NCI-H2227 (cell line): Measurements from ENCODE around the gene PHLDB3.
"Not testable (repeated sequence)": the region's sequence is repeated elsewhere in the genome, so short reads cannot be mapped to it uniquely, and the experiment has no call there.

Experiments
- DNase-seq: peaks from one replicate; lab custom pipeline; 2025; ENCODE audit not compliant: unreplicated experiment; lab: John Stamatoyannopoulos, UW

Gene PHLDB3

DNA sequence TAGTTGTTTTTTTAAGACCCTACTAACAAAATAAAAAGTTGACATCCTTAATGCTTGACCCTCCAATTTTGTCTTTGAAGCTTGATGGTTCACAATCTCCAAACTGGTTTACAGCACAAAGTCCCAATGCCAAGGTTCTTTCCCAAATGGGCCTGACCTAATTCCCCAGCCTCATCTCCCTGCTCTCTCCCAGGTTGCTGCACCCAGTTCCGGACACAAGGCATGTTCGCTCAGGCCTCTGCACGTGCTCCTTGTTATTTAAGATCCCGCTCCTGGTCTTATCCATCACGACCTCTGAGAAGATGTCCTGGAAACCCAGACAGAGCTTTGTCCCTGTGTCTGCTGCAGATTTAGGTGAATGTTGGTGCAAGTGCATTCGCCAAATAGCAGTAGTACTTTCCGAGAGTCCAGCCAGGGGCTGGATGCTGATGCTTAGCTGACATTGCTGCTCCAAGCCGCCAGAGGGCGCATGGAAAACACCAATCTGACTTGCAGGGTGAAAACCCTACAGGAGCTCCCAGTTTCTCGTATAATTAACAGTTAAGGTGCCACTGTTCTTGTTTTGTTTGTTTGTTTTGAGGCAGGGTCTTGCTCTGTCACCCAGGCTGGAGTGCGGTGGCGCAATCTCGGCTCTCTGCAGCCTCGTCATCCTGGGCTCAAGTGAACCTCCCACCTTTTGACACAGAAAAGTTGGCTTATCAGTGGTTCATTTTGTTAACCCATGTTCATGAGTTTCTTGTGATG lies 57.6 kb downstream of the PHLDB3 start:
- DNase-seq, result peak; percentile 65

DNA sequence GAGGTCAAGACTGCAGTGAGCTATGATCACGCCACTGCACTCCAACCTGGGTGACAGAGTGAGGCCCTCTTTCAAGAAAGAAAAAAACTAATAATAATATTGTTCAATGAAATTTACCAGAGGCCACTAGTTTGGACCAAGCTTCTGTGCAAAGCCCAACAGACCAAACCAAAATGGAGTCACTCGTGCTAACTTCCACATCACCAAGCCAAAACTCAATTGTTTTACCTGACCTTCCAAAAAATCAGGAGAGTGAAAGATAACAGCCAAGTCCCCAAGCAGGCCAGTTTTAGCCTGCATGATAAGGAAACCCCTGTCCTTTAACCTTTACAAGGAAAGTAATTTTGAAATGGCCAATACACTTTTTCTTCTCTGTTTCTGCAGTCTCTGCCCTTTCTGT lies 59.1 kb downstream of the PHLDB3 start:
- no peak for DNase-seq

DNA sequence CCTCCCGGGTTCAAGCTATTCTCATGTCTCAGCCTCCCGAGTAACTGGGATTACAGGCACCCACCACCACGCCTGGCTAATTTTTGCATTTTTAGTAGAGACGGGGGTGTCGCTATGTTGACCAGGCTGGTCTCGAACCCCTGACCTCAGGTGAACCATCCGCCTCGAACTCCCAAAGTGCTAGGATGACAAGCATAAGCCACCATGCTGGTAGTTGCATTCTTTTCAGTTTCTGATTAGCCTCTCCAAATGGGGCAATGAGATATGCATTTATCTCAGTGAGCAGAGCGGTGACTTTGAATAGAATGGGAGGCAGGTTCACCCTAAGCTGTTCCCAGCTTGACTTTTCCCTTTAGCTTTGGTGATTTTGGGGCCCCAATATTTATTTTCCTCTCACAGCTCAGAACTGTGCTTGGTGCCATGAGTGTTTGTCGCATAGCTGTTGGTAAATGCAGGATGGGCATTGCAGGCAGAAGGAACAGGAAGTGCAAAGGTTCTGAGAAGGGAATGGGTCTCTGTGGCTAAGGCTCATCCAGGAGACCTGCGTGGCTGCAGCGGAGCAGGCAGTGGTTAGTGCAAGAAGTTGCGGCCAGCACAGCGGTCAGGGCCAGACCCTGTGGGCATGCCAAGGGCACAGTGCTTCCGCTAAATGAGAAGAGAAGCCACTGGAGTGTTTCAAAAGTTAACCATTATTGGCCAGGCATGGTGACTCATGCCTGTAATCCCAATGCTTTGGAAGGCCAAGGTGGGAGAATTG lies 59.8 kb downstream of the PHLDB3 start:
- DNase-seq, result no peak

DNA sequence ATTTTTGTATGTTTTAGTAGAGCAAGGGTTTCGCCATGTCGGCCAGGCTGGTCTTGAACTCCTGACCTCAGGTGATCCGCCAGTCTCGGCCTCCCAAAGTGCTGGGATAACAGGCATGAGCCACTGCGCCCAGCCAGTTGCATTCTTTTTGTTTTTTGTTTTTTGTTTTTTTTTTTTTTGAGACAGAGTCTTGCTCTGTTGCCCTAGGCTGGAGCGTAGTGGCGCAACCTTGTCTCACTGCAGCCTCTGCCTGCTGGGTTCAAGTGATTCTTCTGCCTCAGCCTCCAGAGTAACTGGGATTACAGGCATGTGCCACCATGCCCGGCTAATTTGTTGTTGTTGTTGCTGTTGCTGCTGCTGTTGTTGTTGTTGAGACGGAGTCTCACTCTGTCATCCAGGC lies 60.5 kb downstream of the PHLDB3 start:
- DNase-seq, result not testable (repeated sequence)

DNA sequence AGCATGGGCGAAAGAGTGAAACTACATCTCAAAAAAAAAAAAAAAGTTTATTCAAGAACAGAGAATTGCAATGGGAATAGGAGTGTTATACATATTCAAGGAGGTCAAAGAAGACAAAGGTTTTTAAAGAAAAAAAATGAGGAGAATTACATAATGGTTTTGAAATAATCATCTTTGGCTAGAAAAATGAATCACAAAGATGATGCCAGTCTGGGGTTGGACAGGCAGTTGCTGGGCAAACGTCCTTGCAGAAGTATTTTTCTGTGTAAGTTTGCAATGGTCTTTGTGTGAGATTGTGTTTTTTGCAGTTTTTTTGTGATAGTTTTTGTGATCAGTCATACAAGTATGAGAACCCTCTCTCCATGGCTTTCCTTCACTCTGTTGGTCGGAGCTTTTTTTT lies 62.8 kb downstream of the PHLDB3 start:
- no peak for DNase-seq

DNA sequence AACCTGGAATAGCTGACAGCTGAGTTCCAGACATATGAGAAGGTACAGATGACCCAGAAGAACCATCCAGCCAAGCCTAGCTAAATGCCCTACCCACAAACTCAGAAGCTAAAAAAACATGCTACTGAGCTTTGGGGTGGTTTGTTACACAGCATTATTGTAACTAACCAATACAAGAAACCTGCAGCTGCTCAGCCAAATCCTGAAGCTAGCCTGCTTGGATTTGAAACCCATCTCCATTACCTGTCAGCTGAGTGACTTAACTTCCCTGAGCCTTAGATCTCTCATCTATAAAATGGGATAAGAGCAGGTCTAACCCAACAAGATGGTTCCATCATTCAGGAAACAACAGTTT lies 64.9 kb downstream of the PHLDB3 start:
- no peak for DNase-seq

DNA sequence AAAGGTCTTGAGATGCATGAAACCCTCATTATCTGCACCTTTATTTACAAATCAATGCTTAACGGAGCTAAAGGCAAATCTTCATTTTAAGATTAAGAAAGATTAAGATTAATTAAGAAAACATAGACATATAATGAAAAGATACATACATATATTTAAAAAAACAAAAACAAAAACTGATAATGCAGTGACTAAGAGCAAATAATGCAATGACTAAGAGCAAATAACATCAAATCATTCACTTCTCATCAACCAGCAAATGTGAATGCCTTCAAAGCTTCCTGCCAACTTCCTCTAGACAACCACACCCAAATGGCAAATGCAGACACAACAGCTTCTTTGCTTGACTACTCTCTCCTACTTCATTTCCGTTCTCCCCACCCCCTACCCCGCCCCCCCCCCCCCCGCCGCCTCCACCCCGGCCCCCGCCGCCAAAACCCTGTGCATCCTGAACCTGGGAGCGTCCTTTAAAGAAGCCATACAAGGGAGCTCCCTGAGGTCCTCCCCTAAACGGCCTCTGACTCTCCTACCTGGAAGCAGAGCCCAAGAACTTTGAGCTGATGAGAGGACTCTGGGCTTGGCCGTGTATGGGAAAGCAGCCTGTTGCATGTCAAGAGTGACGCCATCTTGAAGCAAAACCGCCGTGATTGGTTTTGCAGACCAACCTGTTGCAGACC lies 65.4 kb downstream of the PHLDB3 start:
- no peak for DNase-seq

DNA sequence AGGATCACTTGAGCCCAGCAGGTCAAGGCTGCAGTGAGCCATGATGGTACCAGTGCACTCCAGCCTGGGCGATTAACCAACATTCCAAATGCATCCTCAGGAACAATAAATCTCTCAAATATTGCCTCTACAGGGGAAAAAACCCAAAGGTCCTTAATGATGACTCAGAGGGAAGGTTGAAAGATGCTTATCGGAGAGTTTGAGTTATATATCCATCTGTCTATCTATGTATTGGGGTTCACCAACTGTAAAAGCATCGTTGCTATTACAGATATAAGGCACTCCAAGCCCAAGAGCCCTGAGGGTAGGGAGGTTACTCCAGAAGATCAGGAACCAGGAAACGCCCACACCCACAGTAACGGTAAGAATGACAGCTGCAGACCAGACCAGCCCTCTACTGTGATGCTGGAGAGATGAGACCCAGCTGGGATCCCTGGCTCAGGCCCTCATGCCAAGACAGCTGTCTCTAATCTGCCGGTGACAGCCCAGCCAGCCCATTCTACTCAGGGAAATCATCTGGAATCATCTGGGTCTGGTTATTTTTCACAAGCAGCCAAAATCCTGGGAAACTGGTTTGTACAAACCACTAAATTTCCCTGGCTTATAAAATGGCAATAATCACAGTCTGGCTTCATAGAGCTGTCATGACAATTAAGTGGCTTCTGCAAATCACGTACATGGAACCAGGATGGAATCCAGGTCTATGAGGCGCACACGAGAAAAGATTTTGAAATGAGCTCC lies 66.1 kb downstream of the PHLDB3 start:
- DNase-seq, result no peak

DNA sequence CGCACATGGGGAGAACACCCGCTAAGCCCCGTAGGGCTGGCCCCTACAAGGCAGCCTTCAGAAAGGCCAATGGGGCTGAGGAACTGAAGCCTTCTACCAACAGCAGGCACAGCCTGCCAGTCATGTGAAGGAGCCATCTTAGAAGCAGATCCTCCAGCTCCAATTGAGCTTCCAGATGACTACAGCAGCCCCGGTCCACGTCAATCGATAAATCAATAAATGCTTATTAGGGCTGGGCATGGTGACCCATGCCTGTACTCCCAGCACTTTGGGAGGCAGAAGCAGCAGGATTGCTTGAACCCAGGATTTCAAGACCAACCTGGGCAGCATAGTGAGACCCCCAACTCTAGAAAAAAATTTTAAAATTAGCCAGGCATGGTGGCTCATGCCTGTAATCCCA lies 66.8 kb downstream of the PHLDB3 start:
- DNase-seq, result no peak

DNA sequence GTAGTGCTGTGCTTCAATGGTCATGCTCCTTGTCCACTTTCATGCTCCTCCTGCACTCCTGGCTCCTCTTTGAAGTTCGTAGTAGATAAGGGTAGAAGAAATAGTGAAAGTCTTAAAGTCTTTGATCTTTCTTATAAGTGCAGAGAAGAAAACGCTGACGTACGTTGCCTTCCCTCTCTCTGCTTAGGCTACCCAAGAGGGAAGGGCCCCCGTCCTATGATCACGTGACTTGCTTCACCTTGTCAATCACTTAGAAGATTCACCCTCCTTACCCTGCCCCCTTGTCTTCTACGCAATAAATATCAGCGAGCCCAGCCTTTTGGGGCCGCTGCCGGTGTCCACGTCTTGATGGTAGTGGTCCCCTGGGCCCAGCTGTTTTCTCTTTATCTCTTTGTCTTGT lies 67.3 kb downstream of the PHLDB3 start:
- not testable (repeated sequence) for DNase-seq

DNA sequence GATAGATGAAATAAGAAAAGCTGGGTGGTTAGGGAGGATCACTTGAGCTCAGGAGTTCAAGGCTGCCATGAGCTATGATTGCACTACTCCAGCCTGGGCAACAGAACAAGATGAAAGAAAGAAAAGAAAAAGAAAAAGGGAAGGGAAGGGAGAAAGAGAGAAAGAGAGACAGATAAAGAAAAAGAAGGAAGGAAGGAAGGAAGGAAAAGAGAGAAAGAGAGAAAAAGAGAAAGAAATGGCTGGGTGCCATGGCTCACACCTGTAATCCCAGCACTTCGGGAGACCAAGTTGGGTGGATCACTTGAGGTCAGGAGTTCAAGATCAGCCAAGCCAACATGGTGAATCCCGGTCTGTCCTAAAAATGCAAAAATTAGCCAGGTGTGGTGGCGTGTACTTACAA lies 68.8 kb downstream of the PHLDB3 start:
- no peak for DNase-seq

DNA sequence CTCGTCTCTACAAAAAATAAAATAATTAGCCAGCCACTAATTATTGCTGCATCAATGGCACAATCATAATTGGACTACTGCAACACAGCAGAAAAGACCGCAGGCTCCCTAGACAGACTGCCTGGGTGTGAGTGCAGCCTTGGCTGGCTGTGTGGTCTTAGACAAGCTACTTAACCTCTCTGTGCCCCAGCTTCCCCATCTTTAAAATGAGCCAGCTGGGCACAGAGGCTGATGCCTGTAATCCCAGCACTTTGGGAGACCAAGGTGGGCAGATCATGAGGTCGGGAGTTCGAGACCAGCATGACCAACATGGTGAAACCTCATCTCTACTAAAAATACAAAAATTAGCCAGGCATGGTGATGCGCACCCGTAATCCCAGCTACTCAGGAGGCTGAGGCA lies 70.9 kb downstream of the PHLDB3 start:
- no peak for DNase-seq

DNA sequence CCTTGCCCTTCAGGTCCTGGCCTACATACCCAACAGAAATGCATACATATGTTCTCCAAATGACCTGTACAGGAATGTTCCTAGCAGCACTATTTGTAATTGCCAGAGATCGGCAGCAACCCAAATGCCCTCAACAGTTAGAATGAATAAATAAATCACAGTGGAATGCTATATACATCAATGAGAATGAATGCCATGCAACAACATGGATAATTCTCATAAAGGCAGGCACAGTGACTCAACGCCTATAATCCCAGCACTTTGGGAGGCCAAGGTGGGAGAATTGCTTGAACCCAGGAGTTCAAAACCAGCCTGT lies 71.2 kb downstream of the PHLDB3 start:
- no peak for DNase-seq

DNA sequence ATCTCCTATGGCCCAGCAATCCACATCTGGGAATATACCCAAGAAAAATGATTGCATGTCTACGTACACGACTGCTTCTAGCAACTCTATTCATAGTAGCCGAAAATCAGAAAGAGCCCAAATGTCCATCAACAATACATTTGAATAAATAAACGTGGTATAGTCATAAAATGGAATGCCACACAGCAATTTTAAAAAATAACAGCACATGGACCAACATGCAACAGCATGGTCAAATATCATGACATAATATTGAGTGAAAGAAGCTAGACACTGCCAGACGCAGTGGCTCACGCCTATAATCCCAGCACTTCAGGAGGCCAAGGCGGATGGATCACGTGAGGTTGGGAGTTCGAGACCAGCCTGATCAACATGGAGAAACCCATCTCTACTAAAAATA lies 73.6 kb downstream of the PHLDB3 start:
- DNase-seq, result no peak

DNA sequence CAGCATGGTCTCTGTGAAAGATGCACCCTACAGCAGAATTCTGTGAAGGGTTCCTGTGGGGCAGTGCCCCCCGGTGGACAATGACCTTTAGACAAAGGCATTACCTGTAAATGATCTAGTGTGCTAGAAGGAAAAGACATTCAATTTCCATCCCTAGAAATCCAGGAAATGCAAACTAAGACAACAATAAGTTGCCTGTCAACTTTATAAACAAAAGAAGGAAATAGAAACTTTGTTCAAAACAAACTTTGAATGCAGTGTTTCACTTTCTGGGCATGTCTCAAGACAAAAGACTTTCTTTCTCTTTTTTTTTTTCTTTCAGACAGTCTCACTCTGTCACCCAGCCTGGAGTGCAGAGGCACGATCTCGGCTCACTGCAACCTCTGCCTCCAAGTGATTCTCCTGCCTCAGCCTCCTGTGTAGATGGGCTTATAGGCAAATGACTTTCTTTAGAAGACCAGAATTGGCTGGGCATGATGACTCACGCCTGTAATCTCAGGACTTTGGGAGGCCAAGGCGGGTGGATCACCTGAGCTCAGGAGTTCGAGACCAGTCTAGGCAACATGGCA lies 74.3 kb downstream of the PHLDB3 start:
- DNase-seq, result no peak

DNA sequence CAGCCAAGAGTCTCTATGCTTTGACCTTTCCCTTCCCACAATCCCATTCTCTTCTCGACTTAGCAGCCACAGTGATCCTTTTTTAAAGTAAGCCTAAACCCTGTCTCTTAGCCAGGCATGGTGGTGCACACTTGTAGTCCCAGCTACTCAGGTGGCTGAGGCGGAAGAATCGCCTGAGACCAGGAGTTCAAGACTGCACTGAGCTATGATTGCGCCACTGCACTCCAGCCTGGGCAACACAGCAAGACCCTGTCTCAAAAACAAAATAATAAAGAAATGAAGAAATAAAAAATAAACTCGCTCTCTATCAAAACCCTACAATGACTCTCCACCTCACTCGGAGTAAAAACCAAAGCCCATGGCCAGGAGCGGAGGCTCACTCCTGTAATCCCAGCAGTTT lies 75.2 kb downstream of the PHLDB3 start:
- no peak for DNase-seq

DNA sequence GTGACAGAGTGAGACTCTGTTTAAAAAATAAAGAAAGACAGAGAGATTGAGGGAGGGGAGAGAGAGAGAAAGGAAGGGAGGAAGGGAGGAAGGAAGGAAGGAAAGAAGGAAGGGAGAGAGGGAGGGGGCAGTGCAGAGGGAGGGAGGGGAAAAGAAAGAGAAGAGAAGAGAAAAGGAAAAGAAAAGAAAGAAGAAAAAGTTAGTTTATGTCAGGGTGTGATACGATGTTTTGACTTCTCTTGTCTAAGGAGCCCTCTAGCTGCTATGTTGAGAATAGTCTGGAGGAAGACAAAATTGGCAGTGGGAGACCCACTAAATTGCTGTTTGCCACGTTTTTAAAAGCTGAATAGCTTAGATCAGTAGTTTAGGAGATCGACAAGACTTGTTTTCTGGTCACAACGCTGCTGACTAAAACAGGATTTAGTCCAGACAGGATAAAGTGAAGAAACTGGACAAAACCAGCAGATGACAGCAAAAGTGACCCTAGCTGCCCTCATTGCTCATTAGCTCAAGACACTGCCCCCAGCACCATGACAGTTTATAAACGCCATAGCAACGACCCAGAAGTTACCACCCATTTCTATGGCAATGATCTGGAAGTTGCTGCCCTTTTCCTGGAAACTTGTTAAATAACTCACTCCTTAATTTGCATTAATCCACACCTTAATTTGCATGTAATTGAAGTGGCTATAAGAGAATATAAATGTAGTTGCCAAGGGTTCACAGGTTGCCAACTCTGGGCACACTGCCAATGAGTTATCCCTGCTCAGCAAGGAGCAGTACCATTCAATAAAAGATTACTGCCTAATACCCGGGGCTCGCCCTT lies 78.8 kb downstream of the PHLDB3 start:
- DNase-seq, result peak; percentile 4
